Endothelial cell of umbilical vein (primary cell): ENCODE measurements around the gene MORF4L1. TPM values are rescaled to one million over a fixed set of nuclear protein-coding genes. Genes with fewer than 3 reads are reported as not detected.

ENCODE experiments used
- BruUV-seq: library from RNA; stranded (reverse); fragments of 400-500 nt; replicated peaks from 2 replicates; lab custom pipeline; 2021; lab: Mats Ljungman, UMichigan
- CTCF ChIA-PET: fragments of 300-600, 350-600 bp; sonication (Branson Sonifier 250); formaldehyde crosslinking; loops from one replicate; lab custom pipeline; 2021; ENCODE audit warnings: antibody characterized with exemption, inconsistent platforms; lab: Charles Lee
- POLR2A ChIA-PET: fragments of 300-600, 350-600 bp; sonication (Branson Sonifier 250); formaldehyde crosslinking; loops from one replicate; lab custom pipeline; 2021; ENCODE audit warnings: antibody characterized with exemption, inconsistent platforms; lab: Charles Lee
- DNase-seq: peaks from one replicate; pipeline ENCODE4 v3.0.0-alpha.2; 2011; ENCODE audit warnings: low read depth, low spot score
- FAIRE-seq: peaks from 2 replicates; lab custom pipeline; 2011; peaks lifted over from hg19 to GRCh38; lab: Jason Lieb, UNC
- H2AFZ ChIP-seq: 2 replicates; pipeline ENCODE4 v1.6.0; 2012; ENCODE audit warnings: low read depth, low read length, control low read depth, inconsistent platforms
- H3K27ac ChIP-seq: 2 replicates; pipeline ENCODE4 v1.5.1; 2011; ENCODE audit warnings: low read depth, mild to moderate bottlenecking, control low read depth, low read length, moderate library complexity; ENCODE audit not compliant: insufficient read depth
- H3K27me3 ChIP-seq, 2 experiments: 2 replicates each; pipeline versions ENCODE4 v1.6.0 to v1.6.1; 2011; ENCODE audit warnings: low read length in 2 of 2, mixed read lengths in 1 of 2; ENCODE audit not compliant: control insufficient read depth in 2 of 2, insufficient read depth in 2 of 2
- H3K36me3 ChIP-seq, 2 experiments: 2 replicates in 1 of 2; 3 replicates in 1 of 2; pipeline ENCODE4 v1.5.1; 2011; ENCODE audit warnings: low read length in 2 of 2, mild to moderate bottlenecking in 1 of 2, moderate library complexity in 1 of 2; ENCODE audit not compliant: control insufficient read depth in 2 of 2, insufficient read depth in 2 of 2; ENCODE audit errors: extremely low read depth in 1 of 2
- H3K4me1 ChIP-seq: 3 replicates; pipeline ENCODE4 v1.5.1; 2011; ENCODE audit warnings: mild to moderate bottlenecking, low read length; ENCODE audit not compliant: control insufficient read depth, insufficient read depth; ENCODE audit errors: extremely low read depth
- H3K4me2 ChIP-seq: 2 replicates; pipeline ENCODE4 v1.6.1; 2011; ENCODE audit warnings: low read length, control low read depth, mixed read lengths; ENCODE audit not compliant: insufficient read depth
- H3K4me3 ChIP-seq, 3 experiments: fragments of 200-600 bp in 1 of 3; sonication (generic), shearing (Covaris generic) in 1 of 3; replicated peaks in 1 of 3; 2 replicates each; pipeline ENCODE4 v1.5.1; 2011 to 2016; ENCODE audit warnings: control low read depth in 3 of 3, low read length in 3 of 3, mild to moderate bottlenecking in 2 of 3, inconsistent platforms in 1 of 3, low read depth in 1 of 3, moderate library complexity in 1 of 3; ENCODE audit not compliant: insufficient read depth in 1 of 3
- H3K79me2 ChIP-seq: 2 replicates; pipeline ENCODE4 v1.6.0; 2012; ENCODE audit warnings: low read length, inconsistent platforms; ENCODE audit not compliant: control insufficient read depth, insufficient read depth
- H3K9ac ChIP-seq: replicated peaks from 2 replicates; pipeline ENCODE3; 2011; ENCODE audit warnings: low read length, control low read depth; ENCODE audit not compliant: insufficient read depth; ENCODE audit errors: extremely low read depth
- H3K9me1 ChIP-seq: replicated peaks from 3 replicates; pipeline ENCODE4 v1.6.0; 2011; ENCODE audit warnings: mild to moderate bottlenecking, low read length; ENCODE audit not compliant: control insufficient read depth, insufficient read depth; ENCODE audit errors: extremely low read depth
- H3K9me3 ChIP-seq: replicated peaks from 2 replicates; pipeline ENCODE4 v1.5.1; 2012; ENCODE audit warnings: low read length, inconsistent platforms; ENCODE audit not compliant: control insufficient read depth, insufficient read depth
- H4K20me1 ChIP-seq: replicated peaks from 2 replicates; pipeline ENCODE3; 2011; ENCODE audit warnings: mild to moderate bottlenecking, low read length; ENCODE audit not compliant: control insufficient read depth, insufficient read depth; ENCODE audit errors: extremely low read depth
- CTCF ChIP-seq, 2 donors: IDR thresholded peaks; 1 replicate in 1 of 2; 2 replicates in 1 of 2; pipeline ENCODE4 v1.5.1; 2011; ENCODE audit warnings: low read length in 2 of 2, mild to moderate bottlenecking in 2 of 2, moderate library complexity in 2 of 2, control low read depth in 1 of 2, inconsistent platforms in 1 of 2, low read depth in 1 of 2; ENCODE audit not compliant: insufficient read depth in 1 of 2; ENCODE audit errors: extremely low read depth in 1 of 2
- FOS ChIP-seq: IDR thresholded peaks from 2 replicates; pipeline ENCODE4 v1.6.1; 2011; ENCODE audit warnings: mild to moderate bottlenecking, low read length, moderate library complexity, borderline replicate concordance; ENCODE audit not compliant: insufficient read depth
- MAX ChIP-seq: IDR thresholded peaks from 2 replicates; pipeline ENCODE4 v1.6.1; 2011; ENCODE audit not compliant: insufficient read depth, insufficient read length
- MYC ChIP-seq: IDR thresholded peaks from one replicate; pipeline ENCODE4 v1.6.1; 2011; ENCODE audit warnings: mild to moderate bottlenecking, low read depth, low read length
- POLR2A ChIP-seq: IDR thresholded peaks from 2 replicates; pipeline ENCODE4 v1.6.1; 2012; ENCODE audit warnings: low read depth, mild to moderate bottlenecking, control low read depth, low read length
- POLR2AphosphoS5 ChIP-seq: IDR thresholded peaks from 2 replicates; pipeline ENCODE4 v1.6.1; 2012; ENCODE audit warnings: low read depth, mild to moderate bottlenecking, control low read depth, low read length, moderate library complexity; ENCODE audit not compliant: insufficient read depth
- dilution Hi-C: fragments of 300-500 bp; cut with MboI; formaldehyde crosslinking; loops from one replicate; pipeline ENCODE4 v1.15.0; 2019; ENCODE audit warnings: low sequenced_read_pairs; ENCODE audit not compliant: extremely low pct_ligation_motif_present
- intact Hi-C: fragments of 100-400 bp; cut with micrococcal nuclease; formaldehyde crosslinking; loops from one replicate; pipeline ENCODE4 v1.10.0; 2022
- polyA plus RNA-seq, 4 experiments: library from polyadenylated mRNA; depleted of rRNA in 3 of 4; stranded (reverse) in 3 of 4; unstranded in 1 of 4; fragments of >200 nt; gene quantifications; 2 replicates each; pipeline versions ENCODE4 v1.2.1 to v1.2.3, GENCODE V29; 2011 to 2012; ENCODE audit warnings: missing spikeins in 1 of 4
- total RNA-seq: library from RNA; stranded (reverse); gene quantifications from 2 replicates; pipeline ENCODE4 v1.2.3, GENCODE V29; 2021

MORF4L1 gene
- total and polyA plus RNA-seq, 2 donors (not counting 3 experiments of a cell fraction or from before 2014, with no cell fraction given) = 164 to 404 TPM

- dilution Hi-C loops (no loop called here), intact Hi-C loops (loop anchor here (1.0 to 2.0 kb wide), 3 partner anchors 13 to 116 kb away; partner anchors contain the start of gene ADAMTS7)
- peak overlapping the region; percentile 98 for H3K27ac ChIP-seq
- no TSS peak for BruUV-seq
- DNase-seq (peak; percentile 91), FAIRE-seq (peak; percentile 87)
- ChIA-PET POLR2A (interaction anchor here (0.7 to 1.8 kb wide), 6 partner anchors 13 to 594 kb away, joined by 3 to 14 read pairs (median 4); partner anchors contain the start of gene ADAMTS7), CTCF (interaction anchor here (0.6 to 2.6 kb wide), 15 partner anchors 8 to 312 kb away, joined by 3 to 24 read pairs (median 3); partner anchors contain the start of gene CHRNA5)
- H3K9me3 ChIP-seq = no peaks in the 10 kb centered on the region
- no peaks in the 10 kb centered on the region for H3K9me1 ChIP-seq
- H3K79me2 ChIP-seq = peaks cover 53% of the 10 kb centered on the region
- no peaks in the 10 kb centered on the region for H3K27me3 ChIP-seq
- peaks cover 21% of the 10 kb centered on the region for H4K20me1 ChIP-seq
- peak overlapping the region; percentile 97 for H3K9ac ChIP-seq
- no peaks in the 10 kb centered on the region for H3K36me3 ChIP-seq
- H3K4me3 ChIP-seq = peak overlapping the region; percentile 83 to 97 (median 91)
- peaks cover 22% of the 10 kb centered on the region for H3K4me1 ChIP-seq
- peak overlapping the region; percentile 95 for H3K4me2 ChIP-seq
- TF ChIP-seq POLR2A (peak; percentile 30), MAX (no peak), MYC (peak; percentile 46), FOS (no peak), POLR2AphosphoS5 (peak; percentile 44), CTCF (IDR thresholded peaks at IDR 0.05; ENCODE audit: extremely low read depth in 1 of 2, insufficient read depth in 1 of 2, low read depth in 1 of 2, low read length in 2 of 2) (peak; percentile 43 to 71)
- H2AFZ ChIP-seq = no peak overlapping the region
These were observed 492 bp downstream of the MORF4L1 start for GRCh38 chr15:78872972-78873792.
